ENCODE measurements around the gene MAP3K20.
"Not testable (repeated sequence)": the region's sequence is repeated elsewhere in the genome, so short reads cannot be mapped to it uniquely, and the experiment has no call there.

MAP3K20 gene

DNA sequence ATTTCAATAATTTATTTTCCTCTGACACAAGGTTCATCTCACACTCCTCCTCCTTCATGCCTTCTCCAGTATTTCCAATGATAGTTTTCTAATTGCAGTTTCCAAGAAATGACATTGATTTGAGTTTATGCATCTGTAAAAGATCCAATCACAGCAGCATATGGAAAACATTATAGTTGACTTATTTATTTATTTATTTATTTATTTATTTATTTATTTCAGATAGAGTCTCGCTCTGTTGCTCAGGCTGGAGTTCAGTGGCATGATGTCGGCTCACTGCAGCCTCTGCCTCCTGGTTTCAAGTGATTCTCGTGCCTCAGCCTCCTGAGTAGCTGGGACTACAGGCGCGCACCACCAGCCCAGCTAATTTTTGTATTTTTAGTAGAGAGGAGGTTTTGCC is 52.5 kb downstream of the MAP3K20 start:
- not testable (repeated sequence) for DNase-seq

DNA sequence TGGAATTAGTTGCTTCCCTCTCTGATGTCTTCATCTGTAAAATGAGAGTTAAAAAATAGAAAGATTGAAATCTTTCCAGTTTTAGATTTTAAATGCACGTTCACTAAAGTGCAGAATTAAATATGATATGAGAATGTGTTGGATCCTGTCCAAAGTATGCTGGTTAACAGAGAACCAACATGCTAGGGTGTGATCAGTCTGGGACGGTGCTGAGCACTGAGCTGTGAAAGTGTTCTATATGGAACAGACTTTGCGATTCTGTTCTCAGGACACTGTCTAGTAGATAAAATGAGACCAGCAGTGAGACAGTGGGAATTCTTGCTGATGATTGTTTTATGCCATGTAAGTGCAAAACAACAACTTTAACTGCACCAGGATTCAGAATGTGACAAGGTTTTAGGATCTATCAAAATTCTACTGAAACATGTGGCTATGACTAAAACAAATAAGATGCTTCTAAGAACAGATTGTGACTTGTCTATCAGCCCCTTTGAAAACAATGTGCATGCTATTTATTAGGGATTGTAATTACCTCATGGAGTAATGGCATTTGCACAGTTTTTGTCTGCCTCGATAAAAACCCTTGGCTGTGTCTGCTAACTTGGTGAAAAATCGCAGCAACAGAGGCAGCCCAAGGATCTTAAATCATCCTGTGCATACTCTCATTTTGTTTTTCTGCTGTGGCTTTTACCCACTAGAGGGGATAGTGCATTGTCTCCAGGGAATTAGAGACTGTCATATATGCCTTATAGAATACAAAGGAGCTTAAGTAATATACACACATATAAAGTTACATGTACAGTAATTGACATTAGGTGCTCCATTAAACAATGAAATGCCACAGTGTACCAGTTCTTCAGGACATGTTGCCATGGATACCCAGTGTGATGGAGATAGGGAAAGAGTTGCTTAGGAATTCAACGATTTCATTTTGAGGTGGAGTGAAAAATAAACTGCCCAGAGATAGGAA is 55.1 kb downstream of the MAP3K20 start:
- no peak for DNase-seq

DNA sequence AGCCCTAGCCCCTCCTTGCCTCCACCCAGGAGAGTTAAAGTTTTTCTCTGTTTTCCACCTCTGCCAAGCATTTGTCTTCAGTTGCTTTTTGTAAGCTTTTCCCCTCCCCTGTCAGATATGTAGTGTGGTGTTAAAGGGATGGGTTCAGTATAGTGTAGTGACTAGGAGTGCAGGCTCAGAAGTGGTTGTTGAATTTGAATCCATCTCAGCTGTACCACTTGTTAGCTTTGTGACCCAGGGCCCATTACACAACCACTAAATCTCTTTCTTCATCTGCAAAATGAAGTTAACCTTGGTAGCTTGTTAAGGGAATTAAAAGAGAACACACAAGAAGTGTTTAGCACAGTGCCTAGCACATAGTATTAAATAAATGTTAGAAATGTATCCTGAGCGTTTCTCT is 56.9 kb downstream of the MAP3K20 start:
- no peak for DNase-seq

DNA sequence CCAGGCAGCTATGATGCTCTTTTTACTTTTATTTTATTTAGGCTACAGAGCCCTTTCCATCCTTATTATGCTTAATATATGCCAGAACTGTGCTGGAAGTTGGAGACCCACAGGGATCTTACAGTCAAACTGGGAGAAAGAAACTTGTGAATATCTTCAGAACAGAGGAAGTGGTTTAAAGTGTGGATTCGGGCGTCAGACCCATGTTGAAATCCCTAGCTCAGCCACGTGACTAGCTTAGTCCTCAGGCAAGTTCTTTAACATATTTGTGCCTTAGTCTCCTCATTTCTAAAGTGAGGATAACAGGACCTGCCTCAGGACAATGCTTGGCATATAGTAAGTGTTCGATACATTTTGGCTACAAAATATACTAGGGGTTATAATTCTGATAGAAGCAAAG is 59.1 kb downstream of the MAP3K20 start:
- DNase-seq, result no peak

DNA sequence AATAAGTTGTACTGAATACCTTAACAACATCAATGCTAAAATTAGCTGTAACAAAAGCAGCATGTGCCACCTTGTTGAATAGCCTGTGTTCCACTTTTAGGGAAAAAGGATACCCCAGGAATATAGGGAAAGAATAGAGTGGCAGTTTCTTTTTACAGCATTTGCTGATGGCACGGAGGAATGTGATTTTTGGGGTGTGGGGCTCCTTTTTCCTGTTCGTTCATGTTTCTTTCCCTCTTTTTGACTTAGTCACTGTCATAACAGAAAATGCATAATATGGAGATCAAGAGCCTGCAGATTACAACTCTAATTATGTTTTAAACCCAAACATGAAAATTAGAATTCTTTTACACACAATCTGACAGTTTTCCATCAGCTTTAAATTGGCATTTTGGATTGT is 60.4 kb downstream of the MAP3K20 start:
- no peak for DNase-seq

DNA sequence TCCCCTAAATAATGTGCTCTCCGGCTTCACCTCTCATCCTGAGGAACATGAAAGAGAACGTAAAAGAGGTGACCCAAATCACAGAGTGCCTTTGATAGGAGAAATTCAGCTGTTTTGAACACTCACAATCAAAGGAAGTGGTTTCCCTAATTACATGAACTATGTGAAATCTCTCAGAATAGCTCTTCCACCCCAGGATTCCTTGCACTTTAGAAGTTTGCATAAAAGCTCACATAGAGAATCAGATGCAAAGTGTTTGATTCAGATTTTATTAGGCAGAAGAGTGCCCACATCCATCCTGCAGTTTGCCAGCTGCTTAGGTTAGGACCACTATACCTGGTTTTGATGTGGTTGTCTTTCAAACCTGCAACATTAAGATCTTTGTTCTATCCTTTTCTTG is 61.0 kb downstream of the MAP3K20 start:
- no peak for DNase-seq

DNA sequence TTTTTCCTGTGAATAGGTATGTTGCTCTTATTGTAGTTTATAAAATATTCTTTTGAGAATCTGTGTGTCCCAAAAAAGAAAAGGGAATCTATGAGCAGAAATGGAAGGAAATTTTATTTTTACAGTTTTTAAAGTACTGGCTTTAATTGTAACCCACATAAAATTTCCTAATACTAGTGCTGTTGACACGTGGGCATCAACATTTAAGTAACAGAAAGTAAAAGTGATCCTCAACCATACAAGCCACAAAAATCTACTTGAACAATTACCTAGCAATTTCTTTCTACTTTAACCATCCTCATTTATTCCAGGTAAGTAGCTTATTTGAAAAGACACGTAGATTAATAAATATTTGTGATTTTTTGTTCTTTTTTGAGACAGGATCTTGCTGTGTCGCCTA is 62.0 kb downstream of the MAP3K20 start:
- no peak for DNase-seq

DNA sequence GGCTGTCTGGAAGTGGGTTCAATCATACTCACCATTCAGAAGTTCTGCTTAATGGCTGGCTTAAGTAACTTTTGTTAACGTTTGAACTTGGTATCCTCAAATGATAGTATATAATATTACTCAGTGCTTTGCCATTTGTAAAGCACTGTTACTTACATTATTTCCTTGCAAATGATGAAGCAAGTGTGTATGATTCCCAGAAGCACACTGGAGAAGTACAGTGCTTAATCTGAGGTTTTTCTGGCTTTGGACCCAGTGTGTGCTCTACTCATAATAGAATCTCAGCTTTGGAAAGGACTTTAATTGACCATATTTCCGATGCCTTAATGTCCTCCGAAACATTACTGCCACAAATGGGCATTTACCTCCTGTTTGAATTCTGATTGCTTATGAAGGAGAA is 63.3 kb downstream of the MAP3K20 start:
- DNase-seq, result no peak

DNA sequence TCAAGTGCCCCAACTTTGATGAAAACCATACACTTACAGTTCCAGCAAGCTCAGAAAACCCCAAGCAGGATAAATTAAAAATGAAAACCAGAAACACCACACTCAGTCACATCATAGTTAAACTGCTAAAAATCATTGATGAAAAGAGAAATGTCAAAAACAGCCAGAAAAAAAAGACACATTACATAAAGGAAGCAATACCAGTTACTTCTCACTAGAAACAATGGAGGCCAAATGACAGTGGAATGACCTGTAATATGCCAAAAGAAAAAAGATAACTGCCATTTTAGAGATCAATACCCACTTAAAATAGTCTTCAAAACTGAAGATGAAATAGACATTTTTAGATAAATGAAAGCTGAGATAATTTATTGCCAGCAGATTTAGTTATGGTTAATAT is 66.0 kb downstream of the MAP3K20 start:
- DNase-seq, result no peak

DNA sequence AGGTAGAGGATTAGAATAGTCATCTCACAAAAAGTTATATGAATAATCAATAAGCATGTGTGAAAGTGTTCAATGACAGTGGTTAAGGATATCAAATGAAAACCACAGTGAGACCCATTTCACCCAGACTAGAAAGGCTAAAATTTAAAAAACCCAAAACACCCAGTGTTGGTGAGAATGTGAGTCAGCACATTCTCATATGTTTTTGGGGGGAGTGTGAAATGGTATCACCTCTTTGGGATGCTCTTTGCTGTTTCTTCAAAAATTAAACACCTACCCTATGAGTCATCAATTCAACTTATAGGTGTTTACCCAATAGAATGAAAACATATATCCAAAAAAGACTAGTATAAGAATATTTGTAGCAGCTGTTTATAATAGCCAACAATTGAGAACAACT is 69.8 kb downstream of the MAP3K20 start:
- no peak for DNase-seq

DNA sequence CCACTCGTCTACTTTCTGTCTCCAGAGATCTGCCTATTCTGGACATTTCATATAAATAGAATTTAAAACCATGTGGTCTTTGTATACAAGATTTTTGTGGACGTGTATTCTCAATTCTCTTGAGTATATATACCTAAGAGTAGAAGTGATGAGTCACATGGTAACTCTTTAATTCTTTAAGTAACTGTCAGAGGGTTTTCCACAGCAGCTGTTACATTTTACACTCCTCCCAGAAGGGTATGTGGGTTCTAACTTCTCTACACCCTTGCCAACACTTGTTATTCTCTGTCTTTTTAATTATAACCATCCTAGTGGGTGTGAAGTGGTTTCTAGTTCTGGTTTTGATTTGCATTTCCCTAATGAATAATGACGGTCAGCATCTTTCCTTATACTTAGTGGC is 70.9 kb downstream of the MAP3K20 start:
- no peak for DNase-seq

DNA sequence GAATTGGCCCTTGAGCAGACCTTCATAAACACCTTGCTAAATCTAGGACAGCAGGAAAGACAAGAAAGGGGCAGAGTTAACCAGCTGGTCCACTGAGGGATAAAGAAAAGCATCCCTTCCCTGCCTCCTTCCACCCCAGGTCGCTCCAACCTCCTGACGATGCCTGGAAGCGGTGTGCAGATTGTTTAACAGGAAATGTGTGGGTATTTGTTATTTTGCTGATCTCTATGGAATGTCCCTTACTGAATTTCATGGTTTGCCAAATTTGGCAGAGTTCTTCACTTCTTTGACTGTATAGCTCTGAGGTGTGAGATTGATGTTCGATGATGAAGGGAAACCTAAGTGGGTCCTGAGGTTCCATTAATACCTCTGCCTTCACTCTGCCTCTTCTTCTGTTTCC is 72.9 kb downstream of the MAP3K20 start:
- no peak for DNase-seq

DNA sequence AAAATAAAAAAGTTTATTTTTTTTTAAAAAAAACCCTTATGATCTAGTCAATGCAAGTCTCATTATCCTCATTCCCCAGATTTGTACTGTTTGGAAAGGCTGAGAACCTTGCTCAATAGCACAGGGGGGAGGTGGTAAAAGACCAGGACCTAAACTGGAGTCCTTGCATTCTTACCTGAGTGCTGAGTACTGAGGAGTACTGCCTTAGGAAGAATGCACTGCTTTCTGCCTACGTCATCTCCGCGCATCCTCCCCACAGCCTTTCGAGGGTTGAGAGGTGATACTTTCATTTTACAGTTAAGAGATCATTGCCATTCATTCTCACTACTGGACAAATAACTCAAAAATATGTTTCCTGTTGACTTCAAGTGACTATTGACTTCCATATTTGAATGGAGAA is 73.8 kb downstream of the MAP3K20 start:
- no peak for DNase-seq

DNA sequence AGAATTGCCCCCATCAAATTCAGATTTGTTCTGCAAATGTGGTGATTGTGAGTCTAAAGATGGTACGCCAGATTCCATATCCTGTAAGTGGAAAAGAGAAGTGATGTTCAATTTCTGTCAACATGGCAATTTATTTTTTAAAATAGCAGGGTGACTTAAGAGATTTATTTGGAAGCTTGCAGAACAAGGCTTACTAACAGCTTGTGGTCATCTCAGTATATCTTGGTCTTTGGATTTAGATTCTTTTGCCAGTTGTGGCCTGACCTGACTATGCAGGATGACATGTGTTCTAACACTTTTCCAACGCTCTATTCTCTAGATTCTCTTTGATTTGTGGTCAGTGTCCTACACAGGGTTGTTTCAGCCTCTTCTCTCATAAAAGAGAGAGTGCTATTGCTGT is 74.4 kb downstream of the MAP3K20 start:
- DNase-seq, result no peak

DNA sequence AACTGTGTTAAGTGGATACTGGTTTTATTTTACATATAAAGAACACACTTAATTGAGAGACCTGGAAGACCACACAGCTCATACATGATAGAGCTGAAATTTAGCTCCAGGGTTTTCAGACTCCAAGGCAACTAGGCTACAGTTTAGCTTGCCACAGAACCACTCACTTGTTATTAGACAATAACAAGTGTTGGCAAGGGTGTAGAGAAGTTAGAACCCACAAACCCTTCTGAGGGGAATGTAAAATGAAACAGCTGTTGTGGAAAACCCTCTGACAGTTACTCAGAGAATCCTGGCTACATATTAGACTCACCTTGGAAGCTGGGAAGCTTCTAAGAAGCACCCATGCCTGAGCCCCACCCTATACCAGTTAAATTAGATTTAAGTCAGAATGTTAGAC is 75.3 kb downstream of the MAP3K20 start:
- no peak for DNase-seq

DNA sequence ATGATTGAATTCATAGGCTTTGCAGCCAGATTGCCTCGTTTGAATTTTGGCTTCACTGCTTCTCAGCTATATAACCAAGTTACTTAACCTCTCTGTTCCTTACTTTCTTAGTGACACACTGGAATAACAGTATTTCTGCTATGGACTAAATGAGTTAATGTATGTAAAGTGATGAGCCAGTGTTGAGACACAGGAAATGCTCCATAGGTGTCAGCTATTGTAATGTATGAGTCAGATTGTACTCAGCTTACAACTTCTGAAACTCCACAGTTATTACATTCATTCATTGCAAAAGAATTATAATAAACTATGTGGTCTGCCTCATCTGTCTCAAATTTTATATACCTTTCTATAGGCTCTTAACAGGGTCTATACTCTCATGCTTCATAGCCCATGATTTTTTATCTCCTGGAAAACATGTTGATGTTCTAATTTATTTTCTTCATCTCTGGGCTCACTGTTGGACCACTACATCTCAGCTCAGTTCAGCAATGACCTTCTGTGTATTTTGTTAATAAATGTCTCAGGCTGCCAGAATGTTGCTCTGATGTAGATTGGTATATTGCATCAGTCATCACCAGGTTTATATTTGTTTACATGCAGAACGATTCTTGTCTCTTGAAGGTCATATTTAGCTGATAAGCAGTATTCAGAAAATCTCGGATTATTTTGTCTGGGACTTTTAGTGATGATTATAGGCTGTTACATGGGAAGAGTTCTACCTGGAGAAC is 76.2 kb downstream of the MAP3K20 start:
- no peak for DNase-seq

DNA sequence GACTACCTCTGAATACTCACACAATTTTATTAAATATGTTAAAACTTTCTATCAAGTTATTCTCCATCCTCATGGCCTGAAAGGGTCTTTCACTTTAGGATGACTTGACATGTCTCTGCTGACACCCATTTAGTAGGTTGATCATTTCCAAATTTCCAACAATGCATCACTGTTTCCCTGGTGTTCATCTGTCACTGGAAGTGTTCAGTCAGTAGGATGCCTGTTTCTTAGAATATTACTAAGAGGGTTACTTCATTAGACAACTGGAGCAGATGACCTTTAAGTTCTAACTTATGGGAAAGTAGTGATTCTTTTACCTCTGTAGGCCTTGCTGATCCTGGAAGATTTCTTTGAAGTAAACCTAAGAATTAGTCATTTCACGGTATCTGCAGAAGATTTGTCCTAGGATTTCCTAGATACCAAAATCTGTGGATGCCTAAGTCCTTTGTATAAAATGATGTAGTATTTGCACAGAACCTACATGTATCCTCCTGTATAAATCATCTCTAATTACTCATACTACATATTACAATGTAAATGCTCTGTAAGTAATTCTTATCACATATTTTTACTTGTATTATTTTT is 77.7 kb downstream of the MAP3K20 start:
- no peak for DNase-seq

DNA sequence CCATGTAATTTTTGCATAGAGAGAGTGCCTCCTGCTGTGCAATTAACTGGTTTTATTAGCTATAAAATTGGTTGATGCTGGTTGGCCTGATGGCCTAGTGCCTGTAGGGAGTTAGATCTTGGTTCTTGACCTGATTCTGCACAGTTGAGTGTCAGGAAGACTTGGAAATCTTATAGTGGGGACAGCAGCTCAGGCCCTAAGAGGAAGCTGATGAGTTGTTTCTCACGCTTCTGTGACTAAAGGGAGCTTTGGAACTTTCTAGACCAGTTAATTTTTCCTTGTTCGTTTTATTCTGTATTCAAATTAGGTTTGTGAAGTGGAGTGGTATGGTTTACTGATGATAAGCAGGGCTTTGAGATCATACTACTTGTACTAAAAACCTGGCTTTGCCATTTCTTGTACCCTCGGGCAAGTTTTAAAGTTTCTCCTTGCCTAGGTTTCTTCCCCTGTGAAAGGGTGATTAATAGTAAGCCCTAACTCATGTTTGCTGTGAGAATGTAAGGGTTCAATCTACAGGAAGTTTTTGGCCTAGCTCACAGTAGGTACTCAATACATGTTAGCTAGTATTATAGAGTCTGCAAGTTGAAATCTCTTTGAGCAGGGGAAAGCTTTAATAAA is 82.1 kb downstream of the MAP3K20 start:
- DNase-seq, result peak; percentile 4

DNA sequence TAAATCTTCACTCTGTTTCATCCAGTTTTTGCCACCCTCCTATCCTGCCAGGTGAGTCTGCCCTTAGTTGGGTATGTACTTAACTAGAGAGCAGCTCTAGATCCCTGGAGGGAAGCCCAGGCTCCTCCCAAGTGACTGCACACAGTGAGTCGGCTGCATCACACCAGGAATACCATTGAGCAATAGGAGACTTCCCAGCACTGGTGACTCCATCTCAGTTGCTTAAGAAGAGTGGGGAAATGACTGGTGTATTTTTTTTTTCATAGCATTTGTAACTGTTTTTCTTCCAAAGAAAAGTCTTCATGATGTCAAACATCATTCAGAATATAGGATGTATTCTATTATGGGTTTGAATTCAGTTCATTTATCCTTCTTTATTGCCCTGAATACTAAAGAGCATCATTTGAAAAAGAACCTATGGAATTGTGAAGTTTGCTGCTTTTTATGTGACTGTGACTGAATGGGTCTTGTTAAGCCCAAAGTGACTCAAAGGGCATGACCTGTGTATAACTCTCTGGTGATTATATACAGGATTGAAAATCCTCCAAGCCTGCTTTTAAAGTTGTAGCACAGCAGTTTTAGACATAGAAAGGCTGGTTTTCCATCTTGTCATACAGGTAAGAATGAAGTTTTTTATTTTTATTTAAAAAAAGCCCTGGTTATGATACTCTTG is 84.3 kb downstream of the MAP3K20 start:
- DNase-seq, result peak; percentile 7

DNA sequence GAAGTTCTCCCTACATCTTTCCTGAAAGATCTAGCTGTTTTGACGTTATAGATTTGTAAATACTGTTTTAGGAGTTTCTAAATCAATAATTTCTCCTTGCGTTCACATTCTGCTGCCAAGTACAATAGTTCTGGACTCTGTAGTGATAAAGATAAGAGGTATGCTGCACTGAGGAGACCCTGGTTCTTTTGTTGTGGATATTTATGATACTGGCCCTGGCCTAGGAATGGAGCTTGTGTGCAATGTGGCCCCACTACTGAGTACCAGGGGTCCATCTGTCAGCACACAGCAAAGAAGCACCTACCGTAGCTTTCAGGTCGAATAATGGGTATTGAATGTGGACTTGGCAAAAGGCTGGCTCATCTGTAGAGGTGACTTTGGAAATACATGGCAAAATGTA is 85.0 kb downstream of the MAP3K20 start:
- no peak for DNase-seq

DNA sequence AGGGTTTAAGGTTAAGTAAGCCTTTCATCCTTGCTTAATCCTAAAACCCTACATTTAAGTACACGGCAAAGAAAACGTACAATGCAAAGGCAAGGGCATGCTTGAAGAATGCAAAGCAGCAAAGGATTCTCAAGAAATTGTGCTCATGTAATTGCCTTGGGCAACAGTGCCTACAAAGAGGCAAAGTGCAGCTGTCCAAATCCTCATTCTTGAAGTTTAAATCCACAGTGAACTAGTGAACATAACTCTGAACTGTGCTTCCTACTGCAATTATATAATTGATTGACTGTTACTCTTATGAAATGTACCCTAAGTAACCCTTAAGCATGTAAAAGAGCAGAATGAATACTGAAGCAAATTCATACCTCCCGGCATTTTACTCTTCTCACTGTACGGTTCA is 85.4 kb downstream of the MAP3K20 start:
- no peak for DNase-seq

DNA sequence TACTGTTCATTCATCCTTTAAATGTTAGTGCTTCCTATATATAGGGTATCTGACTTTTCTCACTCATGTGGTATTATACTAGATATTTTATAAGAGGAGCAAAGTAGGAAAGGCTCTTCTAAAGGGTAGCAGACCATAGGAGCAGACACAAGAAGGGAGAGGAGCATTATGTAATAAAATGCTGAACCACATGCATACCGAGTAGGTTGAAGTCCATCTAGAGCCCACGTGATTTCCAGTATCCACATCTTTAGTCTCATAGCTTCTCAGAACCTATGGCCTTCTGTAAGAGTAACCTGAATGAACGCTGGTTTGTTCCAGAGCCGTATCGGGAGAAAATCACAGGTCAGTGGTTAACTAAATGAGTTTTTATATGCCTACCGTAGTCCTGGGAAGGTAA is 85.9 kb downstream of the MAP3K20 start:
- DNase-seq, result no peak

DNA sequence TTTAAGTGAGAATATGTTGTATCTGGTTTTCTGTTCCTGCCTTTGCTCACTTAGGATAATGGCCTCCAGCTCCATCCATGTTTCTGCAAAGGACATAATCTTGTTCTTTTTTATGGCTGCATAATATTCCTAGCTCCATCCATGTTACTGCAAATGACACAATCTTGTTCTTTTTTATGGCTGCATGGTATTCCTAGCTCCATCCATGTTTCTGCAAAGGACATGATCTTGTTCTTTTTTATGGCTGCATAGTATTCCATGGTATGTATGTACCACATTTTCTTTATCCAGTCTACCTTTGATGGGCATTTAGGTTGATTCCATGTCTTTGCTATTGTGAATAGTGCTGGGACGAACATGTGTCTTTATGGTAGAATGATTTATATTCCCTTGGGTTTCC is 87.7 kb downstream of the MAP3K20 start:
- not testable (repeated sequence) for DNase-seq

All from NCI-H1105 treated with DMSO at 0.1 percent for 48 hours (cell line).